ENCODE results near the gene PODN.

Gene PODN

DNA sequence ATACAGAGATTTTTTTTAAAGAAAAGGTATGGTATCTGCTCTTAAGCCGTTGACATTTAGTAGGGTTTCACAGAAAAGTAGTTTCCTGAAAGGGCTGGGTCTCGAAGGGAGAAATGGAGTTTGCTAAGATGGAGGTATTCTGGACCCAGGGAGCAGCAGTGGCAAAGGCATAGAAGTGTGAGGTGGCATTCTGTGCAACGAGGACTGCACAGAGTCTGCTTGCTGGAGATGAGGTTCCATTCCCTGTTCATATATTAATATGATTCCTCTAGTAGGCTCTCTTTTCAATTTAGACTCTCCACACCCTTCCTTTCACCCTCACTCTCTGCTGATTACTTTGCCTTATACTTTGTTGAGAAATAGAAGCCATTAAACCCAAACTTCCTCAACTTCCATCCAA lies 38.5 kb upstream of the PODN start:
- H3K4me3 ChIP-seq (ENCODE audit: control insufficient read depth, low read depth, low read length) = no peak overlapping the region
- TF ChIP-seq, protein P1, sequence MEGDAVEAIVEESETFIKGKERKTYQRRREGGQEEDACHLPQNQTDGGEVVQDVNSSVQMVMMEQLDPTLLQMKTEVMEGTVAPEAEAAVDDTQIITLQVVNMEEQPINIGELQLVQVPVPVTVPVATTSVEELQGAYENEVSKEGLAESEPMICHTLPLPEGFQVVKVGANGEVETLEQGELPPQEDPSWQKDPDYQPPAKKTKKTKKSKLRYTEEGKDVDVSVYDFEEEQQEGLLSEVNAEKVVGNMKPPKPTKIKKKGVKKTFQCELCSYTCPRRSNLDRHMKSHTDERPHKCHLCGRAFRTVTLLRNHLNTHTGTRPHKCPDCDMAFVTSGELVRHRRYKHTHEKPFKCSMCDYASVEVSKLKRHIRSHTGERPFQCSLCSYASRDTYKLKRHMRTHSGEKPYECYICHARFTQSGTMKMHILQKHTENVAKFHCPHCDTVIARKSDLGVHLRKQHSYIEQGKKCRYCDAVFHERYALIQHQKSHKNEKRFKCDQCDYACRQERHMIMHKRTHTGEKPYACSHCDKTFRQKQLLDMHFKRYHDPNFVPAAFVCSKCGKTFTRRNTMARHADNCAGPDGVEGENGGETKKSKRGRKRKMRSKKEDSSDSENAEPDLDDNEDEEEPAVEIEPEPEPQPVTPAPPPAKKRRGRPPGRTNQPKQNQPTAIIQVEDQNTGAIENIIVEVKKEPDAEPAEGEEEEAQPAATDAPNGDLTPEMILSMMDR (conservative IDR thresholded peaks at IDR 0.05; ENCODE audit: control insufficient read depth, insufficient read depth, low read depth, low read length) = no peak
- DNase-seq (ENCODE audit: low read depth) = no peak

DNA sequence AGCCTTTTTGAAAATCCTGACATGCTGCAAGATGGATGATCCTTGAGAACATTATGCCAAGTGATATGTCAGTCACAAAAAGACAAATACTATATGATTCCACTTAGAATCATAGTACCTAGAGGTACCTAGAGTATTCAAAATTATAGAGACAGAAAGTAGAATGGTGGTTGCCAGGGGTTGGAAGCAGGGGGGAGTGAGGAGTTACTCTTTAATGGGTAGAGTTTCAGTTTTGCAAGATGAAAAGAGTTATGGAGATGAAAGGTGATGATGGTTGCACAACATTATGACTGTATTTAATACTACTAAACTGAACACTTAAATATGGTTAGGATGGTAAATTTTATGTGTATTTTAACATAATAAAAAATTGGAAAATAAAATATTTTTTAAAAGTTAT lies 37.9 kb upstream of the PODN start:
- TF ChIP-seq, protein P1 (conservative IDR thresholded peaks at IDR 0.05; ENCODE audit: control insufficient read depth, insufficient read depth, low read depth, low read length) = no peak
- no peak overlapping the region for H3K4me3 ChIP-seq (ENCODE audit: control insufficient read depth, low read depth, low read length)
- no peak for DNase-seq (ENCODE audit: low read depth)

DNA sequence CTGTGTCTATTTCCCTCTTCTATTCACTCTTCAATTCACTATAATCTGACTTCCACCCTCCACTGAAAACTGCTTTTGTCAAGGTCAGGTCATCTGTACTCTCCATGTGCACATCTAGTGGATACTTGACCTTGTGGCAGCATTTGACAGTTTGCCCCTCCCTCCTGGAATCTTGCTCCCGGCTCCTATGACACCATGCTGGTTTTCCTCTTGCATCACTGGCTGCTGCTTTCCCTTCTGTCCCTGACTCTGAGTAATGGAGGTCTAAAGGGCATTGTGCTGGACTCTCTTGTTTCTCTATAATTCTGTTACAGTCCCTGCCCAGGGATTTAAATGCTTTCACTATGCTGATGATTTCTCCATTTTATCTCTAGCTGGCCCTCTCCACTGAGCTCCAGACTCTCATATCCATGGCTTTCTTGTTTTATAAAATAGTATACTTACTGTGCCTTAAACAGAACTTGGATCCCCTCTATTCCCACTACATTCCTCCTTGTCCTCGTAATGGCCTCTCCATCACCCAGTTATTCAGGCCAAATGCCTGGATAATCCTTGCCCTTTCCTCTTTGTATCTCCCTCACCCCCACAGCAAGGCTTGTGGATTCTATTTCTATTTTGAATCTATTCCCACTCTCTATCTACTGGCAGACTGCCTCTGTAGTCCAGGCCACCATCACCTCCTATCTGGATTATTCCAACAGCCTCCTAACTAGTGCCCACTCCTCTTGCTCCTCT lies 36.8 kb upstream of the PODN start:
- TF ChIP-seq, protein P1 (conservative IDR thresholded peaks at IDR 0.05; ENCODE audit: control insufficient read depth, insufficient read depth, low read depth, low read length) = no peak
- DNase-seq (ENCODE audit: low read depth) = peak; percentile 90
- no peak overlapping the region for H3K4me3 ChIP-seq (ENCODE audit: control insufficient read depth, low read depth, low read length)

DNA sequence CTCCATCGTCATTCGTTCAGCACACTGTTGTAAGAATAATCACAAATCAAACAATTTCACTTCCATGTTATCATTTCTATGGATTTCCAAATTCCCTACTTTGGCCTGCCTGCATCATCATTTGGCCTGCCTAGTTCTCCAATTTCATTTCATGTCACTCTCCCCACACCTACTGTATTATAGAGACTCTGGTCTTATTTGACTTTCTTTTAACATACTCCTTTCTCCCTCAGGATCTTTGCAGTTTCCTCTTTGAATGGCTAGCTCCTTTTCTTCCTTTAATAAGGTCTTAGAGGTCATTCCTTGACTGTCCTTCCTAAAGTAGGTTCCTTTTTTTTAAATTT lies 36.3 kb upstream of the PODN start:
- DNase-seq (ENCODE audit: low read depth) = no peak
- TF ChIP-seq, protein P1 (conservative IDR thresholded peaks at IDR 0.05; ENCODE audit: control insufficient read depth, insufficient read depth, low read depth, low read length) = no peak
- no peak overlapping the region for H3K4me3 ChIP-seq (ENCODE audit: control insufficient read depth, low read depth, low read length)

DNA sequence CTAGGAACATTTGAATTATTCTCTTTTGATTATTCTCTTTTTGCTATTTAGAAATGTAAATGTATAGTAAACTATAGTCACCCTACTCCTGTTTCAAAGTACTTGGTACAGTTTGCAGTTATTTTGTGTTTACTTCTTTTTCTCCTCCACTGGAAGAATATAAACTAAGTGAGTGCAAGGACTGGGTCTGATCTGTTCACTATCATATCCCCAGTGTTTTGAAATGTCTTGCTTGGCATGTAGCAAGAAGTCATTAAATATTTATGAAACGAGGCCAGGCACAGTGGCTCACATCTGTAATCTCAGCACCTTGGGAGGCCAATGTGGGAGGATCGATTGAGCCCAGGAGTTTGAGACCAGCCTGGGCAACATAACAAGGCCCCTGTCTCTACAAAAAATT lies 35.8 kb upstream of the PODN start:
- DNase-seq (ENCODE audit: low read depth) = no peak
- H3K4me3 ChIP-seq (ENCODE audit: control insufficient read depth, low read depth, low read length) = no peak overlapping the region
- TF ChIP-seq, protein P1 (conservative IDR thresholded peaks at IDR 0.05; ENCODE audit: control insufficient read depth, insufficient read depth, low read depth, low read length) = no peak

DNA sequence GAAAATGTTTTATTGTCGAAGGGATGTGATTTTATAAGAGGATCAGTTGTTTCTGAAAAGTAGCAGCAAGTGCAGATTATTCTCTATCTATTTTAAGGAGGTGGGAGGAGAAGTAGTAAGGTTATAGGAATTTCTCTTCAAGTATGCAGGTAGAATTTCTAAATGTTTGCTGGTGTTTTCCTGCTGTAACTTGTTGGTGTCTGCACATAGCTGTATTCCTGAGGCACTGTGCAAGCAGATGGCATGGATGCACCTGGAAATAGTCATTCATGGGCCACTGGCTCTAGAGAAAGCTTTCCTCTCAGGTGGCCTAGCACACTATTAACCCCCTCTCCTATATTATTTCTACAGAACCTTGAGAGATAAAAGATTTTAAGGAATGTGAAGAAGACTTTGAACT lies 30.3 kb upstream of the PODN start:
- DNase-seq (ENCODE audit: low read depth) = no peak
- H3K4me3 ChIP-seq (ENCODE audit: control insufficient read depth, low read depth, low read length) = no peak overlapping the region
- TF ChIP-seq, protein P1 (conservative IDR thresholded peaks at IDR 0.05; ENCODE audit: control insufficient read depth, insufficient read depth, low read depth, low read length) = no peak

DNA sequence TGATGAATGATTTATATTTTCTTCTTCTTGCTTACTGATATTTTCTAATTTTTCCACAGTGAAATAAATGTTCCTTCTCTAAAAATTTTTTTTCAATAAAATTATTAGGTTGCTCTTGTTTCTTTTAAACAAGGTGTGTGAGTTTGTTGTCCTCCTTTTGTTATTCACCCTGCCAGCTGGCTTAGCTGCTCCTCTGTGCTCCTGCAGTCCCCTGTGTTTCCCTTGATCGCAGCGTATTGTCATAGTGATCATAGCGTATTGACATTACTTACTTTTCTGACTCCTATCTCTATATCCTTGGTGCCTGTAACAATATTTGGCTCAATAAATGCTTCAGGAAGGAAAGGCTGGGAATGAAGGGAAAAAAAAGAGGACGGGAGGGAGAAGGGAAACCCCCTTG lies 24.9 kb upstream of the PODN start:
- TF ChIP-seq, protein P1 (conservative IDR thresholded peaks at IDR 0.05; ENCODE audit: control insufficient read depth, insufficient read depth, low read depth, low read length) = no peak
- no peak overlapping the region for H3K4me3 ChIP-seq (ENCODE audit: control insufficient read depth, low read depth, low read length)
- no peak for DNase-seq (ENCODE audit: low read depth)

All from fibroblast of mammary gland (primary cell).